ENCODE results near the gene TGFBR2.
A peak's percentile ranks its signal among the peaks of the same experiment; 100 is the strongest.

TGFBR2 gene

GRCh38 chr3:30693470-30694120, 87.2 kb downstream of the TGFBR2 start:
- DNase-seq (ENCODE audit: low spot score) = peak; percentile 65

- no peak for DNase-seq (ENCODE audit: low spot score)
These were observed 87.7 kb downstream of the TGFBR2 start for GRCh38 chr3:30694148-30694547.

GRCh38 chr3:30694668-30695067, 88.3 kb downstream of the TGFBR2 start:
- no peak for DNase-seq (ENCODE audit: low spot score)

GRCh38 chr3:30695302-30696061, 89.1 kb downstream of the TGFBR2 start:
- no peak for DNase-seq (ENCODE audit: low spot score)

- DNase-seq (ENCODE audit: low spot score) = no peak
These were observed 90.0 kb downstream of the TGFBR2 start for GRCh38 chr3:30696403-30696819.

GRCh38 chr3:30696896-30697295, 90.5 kb downstream of the TGFBR2 start:
- DNase-seq (ENCODE audit: low spot score) = no peak

GRCh38 chr3:30698549-30698948, 92.1 kb downstream of the TGFBR2 start:
- no peak for DNase-seq (ENCODE audit: low spot score)

- no peak for DNase-seq (ENCODE audit: low spot score)
These were observed 93.5 kb downstream of the TGFBR2 start for GRCh38 chr3:30699927-30700326.

- DNase-seq (ENCODE audit: low spot score) = no peak
These were observed 94.4 kb downstream of the TGFBR2 start for GRCh38 chr3:30700702-30701321.

- DNase-seq (ENCODE audit: low spot score) = no peak
These were observed 95.8 kb downstream of the TGFBR2 start for GRCh38 chr3:30702038-30702827.

- DNase-seq (ENCODE audit: low spot score) = no peak
These were observed 96.5 kb downstream of the TGFBR2 start for GRCh38 chr3:30702828-30703397.

GRCh38 chr3:30704931-30705890, 98.8 kb downstream of the TGFBR2 start:
- no peak for DNase-seq (ENCODE audit: low spot score)

GRCh38 chr3:30707825-30708224, 101.4 kb downstream of the TGFBR2 start:
- no peak for DNase-seq (ENCODE audit: low spot score)

GRCh38 chr3:30708472-30708871, 102.1 kb downstream of the TGFBR2 start:
- no peak for DNase-seq (ENCODE audit: low spot score)

- DNase-seq (ENCODE audit: low spot score) = no peak
These were observed 103.6 kb downstream of the TGFBR2 start for GRCh38 chr3:30710017-30710416.

GRCh38 chr3:30711151-30711550, 104.8 kb downstream of the TGFBR2 start:
- no peak for DNase-seq (ENCODE audit: low spot score)

GRCh38 chr3:30711867-30712266, 105.5 kb downstream of the TGFBR2 start:
- DNase-seq (ENCODE audit: low spot score) = no peak

GRCh38 chr3:30712991-30713390, 106.6 kb downstream of the TGFBR2 start:
- no peak for DNase-seq (ENCODE audit: low spot score)

- no peak for DNase-seq (ENCODE audit: low spot score)
These were observed 107.6 kb downstream of the TGFBR2 start for GRCh38 chr3:30713885-30714503.

GRCh38 chr3:30719536-30719935, 113.1 kb downstream of the TGFBR2 start:
- no peak for DNase-seq (ENCODE audit: low spot score)
